HG02588 (cell line): ENCODE measurements around the gene GRID1.

Experiments
- ATAC-seq: cut with Tn5 transposase; IDR thresholded peaks from one replicate; pipeline ENCODE4 v1.9.1; 2021; ENCODE audit warnings: mild to moderate bottlenecking, moderate library complexity; ENCODE audit not compliant: unreplicated experiment

GRID1 gene

DNA sequence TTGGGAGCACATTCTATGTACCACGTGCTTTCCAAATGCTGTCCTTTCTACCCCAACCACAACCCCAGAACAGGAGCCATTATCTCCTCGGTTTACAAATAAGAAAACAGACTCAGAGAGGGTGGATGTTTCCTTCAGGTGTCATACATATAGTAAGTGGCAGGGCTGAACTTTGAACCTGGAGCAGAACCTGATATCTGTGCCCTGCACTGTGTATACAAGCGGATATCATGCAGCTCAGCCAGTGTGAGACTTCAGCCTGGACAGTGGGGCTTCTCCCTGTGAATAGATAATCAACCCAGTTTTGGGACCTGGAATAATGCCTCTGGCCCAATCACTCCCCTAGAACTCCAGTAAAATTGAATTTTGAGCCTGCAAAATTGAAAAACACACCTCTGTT, 341.1 kb downstream of the GRID1 start:
- no peak for ATAC-seq

DNA sequence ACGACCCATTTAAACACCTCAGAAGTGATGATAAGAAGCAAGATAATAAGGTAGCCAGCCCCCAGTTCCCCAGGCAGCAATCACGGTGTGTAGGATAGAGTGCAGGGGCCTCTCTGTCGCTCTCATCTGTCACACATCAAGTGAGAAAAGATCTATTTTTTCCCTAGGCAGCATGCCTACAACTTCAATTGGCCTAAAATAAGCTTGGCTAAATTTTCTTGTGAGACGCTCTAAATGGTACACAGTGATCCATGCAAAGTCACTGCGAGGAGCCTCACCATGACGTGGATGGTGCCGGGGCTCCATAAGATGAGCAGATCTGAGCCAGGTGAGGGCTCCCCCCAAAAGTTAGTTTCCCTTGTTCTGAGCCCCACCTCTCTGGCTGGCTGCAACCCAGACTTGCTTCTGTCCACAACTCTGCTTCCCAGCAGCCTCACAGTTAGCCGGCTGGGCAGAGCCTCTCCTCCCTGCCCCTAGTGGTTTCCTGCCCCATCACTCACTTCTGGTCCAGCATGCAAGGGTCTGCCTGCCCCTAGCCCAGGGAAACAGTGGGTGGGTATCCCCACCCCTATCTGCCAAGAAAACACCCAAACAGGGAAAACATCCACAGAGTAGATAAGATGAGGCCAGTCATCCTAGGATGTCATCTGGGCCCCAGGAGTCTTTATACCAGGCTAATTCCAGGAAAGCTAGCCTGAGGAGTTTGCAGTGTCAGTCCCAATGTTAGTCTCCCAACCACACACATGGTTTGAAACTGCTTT, 342.1 kb downstream of the GRID1 start:
- no peak for ATAC-seq

DNA sequence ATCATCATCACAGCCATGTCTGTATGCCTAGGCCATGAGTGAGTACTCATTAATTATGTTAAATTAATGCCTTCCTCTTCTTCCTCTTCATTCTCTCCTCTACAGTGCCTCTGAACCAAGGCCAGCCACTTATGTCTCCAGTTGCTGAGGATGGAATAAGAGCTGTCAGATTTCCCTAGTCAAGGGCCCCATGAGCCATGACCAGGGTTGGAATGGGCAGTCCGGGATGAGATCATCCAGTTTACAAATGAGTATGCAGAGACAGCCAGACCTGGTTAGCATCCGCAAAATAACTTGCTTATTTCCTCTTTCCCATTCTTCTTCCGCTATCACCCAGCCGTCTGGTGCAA, 342.7 kb downstream of the GRID1 start:
- no peak for ATAC-seq

DNA sequence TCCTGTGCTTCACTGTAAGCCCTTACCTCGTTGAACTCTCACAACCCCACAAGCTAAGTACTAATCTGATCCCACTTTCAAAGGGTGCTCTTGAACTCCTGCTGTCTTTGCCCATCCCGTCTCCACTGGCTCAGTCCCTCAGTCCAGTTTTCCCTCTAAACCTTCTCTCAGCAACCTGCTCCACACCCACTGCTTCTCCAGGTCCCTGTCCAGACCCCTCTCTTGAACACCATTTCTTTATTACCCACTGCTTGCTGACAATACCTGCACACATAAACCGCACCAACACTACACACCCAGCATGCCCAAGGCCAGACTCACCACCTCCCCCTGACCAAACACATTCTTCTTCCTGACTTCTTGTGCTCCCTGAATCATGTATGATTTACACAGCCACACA, 343.3 kb downstream of the GRID1 start:
- no peak for ATAC-seq

DNA sequence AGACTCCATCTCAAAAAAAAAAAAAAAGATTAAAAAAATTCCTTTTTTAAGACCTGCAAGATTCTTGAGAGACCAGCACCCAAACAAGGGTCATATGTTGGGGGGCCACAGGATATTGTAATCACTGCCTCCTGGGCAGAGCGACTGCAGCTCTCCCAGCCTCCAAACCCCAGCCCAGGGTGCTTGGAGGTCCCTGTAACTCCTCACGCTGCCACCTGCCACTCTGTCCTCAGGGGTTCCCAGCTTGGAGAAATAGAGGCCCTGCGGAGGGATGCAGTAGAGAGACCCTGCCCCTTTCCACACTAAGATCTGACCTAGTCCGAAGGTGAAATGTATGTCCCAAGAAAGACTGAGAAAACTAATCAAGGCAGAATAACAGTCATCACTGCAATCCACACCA, 343.7 kb downstream of the GRID1 start:
- ATAC-seq, result no peak

DNA sequence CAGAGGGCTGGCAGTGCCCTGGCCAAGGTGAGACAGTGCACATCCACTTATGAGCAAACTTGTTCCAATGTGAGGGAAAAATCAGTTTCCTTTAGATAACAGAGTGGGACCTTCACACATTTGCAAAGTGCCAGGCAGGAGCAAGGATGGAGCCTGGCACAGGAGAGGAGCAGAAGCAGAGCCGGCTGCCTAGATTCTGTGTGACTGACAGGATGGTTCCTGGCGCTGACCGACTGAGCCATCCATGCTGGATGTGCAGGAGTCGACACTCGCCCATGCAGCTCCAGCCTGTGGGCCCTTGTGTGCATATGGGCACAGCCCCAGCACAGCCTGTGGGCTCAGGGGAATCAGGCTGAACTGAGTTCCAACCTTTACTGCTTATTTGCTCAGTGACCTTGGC, 346.5 kb downstream of the GRID1 start:
- ATAC-seq, result no peak

DNA sequence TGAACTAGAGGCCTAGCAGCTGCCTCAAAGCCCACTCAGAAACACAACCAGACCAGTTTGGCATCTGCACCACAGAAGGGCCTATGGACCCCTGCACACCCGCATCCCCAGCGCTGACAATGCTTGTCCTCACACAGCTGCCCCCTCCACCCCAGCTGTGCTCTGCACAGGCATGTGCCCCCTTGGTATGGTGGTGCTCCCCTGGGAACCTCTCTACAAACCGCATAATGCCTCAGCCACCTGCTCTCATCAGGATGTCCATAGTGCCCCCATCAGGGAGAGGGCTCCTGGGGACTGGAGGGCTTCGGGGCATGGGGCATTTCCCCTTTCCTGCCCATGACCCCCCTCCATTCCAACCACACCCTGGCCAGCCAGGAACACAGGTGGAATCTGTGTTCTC, 347.5 kb downstream of the GRID1 start:
- no peak for ATAC-seq

DNA sequence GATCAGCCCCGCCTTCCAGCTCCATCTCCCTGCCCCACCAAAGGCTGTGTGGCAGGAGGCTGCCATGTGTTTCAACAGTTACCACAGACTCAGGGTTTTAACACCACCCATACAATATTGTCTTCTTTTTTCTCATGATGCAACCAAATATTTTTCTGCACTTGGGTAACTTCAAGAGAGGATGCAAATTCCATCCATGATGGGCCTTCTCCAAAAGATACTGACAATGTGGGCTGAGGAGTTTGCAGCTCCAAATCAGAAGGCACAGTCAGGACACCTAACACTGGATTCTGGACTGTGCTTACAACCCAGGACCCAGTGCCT, 347.9 kb downstream of the GRID1 start:
- ATAC-seq, result no peak

DNA sequence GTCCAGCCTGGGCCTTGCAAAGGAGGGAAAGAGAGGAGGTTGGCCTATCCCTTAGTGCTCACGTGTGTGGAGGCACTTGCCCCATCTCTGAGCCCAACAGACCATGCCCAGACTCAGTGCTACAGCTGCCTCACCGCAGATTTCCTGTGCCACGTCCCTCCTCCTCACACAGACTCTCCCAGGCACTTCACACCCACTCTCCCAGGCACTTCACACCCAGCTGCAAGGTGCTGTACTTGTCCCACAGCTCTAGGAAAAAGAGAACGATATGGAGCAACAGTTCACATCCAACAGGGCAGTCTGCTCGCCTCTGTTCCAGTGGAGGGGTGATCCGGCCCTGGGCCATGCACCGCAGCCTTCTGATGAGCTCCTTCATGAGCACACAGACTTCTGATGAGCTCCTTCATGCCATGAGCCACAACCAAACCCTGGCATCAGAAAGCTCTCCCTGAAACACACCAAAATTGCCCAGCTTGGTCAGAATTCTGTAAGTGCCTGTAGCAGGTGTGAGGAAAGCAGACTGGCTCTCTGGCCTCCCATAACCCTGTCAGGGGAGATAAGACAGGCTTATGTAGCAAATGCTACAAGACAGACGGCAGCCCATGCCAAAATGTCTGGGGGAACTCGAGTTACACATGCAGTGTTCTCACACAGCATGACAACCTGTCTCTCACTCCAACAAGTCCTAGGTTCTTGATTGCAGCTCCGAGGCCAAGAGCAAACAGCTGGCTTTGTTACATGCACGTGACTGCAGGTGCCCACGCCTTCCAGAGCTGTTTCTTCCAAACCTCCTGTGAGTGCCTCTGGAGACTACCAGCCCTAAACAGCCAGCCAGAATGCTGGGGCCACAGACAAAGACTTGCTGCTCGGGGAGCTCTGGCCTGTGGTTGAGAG, 348.5 kb downstream of the GRID1 start:
- ATAC-seq, result peak; percentile 86

DNA sequence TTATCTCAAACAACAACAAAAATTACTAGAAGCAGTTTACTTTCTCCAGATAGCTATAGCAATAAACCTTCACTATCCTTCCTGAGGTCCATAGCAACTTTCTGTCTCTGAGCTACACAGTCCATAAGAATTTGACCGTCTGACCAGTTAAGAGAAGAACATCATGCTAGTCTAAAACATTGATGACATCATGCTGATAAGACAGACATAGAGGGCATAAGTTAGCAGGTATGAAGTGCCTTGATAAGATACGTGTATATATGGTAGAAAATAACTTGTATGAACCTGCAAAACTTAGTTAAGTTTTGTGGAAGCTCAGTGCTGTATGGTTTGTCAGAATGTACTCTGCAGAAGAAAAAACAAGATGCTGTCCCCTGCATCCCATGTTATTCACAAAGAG, 353.0 kb downstream of the GRID1 start:
- no peak for ATAC-seq

DNA sequence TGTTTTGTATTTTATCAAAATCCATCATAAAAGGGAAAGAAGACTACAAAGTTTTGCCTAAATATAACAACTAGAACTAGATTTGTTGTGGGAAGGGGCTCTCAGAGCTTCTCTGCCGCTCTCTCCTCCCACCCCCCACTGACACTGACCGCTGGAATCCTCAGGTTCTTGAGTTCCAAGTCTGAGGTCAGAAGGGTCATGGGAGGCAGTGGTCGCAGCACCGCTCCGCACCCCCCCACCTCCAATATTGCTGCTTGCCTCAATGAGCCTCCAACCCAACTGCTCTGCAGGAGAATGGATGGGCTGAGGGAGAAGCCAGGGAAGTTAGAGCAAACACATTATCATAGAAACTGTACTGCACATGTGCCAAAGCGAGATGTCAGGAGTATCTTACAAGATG, 359.4 kb downstream of the GRID1 start:
- no peak for ATAC-seq

DNA sequence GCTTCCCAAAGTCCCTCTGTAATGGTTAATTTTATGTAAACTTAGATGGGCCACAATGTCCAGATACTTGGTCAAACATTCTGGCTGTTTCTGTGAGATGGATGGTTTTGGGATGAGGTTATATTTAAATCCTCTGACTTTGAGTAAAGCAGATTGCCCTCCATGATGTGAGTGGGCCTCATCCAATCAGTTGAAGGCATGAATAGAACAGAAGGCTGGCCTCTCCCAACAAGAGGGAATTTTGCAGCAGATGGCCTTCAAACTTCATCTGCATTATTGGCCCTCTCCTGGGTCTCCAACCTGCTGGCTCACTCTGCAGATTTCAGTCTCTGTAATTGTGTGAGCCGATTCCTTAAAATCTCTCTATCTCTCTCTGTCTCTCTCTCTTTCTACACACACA, 362.3 kb downstream of the GRID1 start:
- no peak for ATAC-seq

DNA sequence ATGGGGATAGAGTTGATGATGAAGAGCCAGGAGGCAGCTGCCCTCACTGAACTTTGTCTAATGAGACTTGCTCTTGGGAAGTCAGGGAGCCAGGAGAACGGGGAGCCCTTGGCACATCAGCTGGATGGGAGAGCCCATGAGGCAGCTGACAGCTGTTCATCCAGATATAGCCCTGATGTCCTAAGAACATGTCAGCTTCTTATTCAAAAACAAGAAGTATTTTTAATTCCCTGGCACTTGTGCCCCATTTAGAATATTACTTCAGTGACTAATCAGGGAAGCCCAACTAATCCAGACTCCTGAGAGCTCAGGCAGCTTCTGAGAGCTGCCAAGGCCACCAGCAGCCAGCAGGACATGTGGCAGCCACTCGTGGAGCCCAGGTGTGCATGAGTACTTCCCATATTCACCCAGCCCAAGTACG, 363.4 kb downstream of the GRID1 start:
- ATAC-seq, result no peak

DNA sequence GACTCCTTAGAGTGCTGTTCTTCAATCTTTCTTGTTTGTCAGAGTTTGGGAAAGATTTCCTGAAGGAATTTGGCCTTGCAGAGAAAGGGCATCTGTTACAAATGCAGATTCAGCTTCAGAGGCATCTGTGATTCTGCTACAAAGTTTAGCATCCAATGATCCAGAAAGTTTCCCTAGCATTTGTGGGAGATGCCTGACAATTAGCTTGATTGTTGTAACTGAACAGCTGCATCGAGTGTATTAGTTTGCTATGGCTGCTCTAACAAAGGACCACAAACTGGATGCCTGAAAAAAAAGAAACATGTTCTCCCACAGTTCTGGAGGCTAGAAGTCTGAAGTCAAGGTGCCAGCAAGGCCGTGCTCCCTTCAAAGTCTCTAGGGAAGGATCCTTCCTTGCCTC, 365.1 kb downstream of the GRID1 start:
- ATAC-seq, result no peak

DNA sequence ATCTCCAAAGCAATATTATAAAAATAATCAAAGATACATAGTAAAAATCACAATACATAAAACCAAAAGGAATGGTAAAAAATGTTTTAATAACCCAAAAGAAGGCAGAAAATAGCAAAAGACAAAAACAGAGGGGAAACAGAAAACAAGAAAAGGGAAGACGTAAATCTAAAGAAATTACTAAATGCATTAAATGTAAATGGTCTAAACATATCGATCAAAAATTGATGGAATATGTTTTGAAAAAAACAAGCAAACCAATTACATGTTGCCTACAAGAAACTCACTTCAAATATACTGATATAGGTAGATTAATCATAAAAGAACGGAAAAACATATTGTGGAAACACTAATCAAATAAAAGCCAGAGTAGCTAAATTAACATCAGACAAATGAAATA, 369.1 kb downstream of the GRID1 start:
- no peak for ATAC-seq

DNA sequence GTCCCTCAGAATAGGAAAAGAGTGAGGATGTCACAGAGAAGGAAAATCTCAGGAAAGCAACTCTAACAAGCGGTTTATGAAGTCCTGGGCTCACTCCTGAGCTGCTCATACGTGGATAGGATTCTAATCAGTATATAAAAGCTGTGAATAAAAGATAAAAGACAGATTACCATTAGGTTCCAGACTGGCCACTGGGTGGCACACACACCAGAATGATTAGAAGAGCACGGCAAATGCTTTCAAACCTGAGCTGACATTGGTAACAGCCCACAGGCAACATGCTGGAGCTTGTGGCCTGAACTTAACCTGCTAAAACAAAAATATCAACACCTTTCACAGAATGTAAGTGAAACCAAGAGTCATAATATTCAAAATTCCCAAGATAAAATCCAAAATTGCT, 370.8 kb downstream of the GRID1 start:
- ATAC-seq, result no peak

DNA sequence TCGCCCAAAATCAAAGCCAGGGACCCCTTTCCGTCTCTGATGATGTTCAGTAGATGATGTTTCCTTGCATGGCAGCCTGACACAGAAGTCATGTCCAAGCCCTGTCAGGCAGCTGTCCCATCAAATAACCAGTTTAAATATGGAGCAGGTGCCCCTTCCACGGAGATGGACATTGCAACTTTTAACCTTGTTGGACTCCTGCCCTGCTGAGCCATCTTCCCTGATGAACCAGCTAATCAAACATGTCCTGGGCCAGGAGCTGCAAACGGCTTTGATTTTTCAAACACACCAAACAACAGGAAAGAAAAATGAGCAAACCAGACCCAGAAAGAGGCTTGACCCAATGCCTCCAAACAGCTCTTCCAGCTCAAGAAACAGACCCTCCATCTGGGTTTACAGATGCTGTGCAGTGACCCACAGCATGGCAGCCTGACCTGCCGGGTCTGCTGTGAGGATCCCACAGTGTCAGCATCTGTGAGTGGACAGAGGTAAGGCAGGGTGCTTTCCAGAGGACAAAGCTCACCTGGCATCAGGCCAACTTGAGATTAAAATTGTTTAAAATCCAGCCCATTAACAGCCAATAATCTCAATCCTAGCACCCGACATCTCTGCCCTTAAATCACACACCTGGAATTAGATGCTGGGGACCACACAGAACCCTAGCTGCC, 372.6 kb downstream of the GRID1 start:
- ATAC-seq, result no peak

DNA sequence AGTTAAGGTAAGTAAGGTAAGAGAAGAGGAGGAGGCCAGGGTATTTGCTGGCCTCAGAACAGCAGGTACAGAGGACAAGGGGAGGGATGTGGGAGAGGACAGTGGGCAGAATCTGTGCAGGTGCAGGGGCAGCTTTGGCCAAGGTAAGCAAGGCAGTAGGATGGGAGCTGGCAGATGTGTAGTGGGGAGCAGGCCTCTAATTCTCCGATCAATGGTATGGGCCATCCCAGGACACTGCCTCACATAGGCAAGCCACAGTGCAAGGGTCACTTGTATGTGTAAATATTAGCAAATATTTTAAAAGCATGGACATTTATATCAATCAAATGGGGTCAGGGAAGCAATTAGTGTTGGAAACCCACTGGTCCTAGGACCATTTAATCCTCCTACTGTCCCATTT, 373.5 kb downstream of the GRID1 start:
- no peak for ATAC-seq

DNA sequence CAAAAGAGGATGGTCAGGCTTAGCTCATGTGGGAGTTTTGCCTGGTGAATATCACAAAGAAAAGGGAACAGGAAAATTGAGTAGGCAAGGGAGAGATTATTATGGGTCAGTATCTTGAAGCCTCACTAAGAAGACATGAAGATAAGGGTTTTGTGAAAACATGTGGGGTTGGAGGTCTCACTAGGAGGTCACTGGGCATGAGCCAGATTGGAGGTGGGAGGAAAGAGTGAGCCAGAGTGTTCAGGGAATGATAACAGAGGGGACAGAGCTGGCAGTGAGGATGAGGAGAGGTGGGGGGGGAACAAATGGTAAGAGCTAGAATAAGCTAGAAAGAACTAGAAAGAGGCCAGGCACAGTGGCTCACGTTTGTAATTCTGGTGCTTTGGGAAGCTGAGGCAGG, 374.3 kb downstream of the GRID1 start:
- no peak for ATAC-seq

DNA sequence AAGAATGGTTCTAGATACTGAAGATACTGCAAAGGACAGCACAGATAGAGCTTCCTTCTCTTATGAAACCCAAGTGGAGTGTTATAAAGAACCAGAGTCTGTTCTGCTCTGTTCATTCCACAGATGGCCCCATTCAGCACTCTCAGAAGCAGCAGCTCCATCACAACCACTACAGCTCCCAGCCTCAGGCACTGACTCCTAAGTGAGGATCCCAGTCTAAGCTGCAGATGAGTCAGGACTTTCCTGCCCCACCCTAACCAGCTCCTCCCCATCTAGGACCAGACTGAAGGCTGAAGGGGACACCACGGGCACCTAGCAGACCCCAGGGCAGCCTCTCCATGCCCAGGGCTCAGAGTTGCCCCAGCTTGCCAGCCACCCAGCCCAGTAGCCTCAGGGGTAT, 379.8 kb downstream of the GRID1 start:
- no peak for ATAC-seq

DNA sequence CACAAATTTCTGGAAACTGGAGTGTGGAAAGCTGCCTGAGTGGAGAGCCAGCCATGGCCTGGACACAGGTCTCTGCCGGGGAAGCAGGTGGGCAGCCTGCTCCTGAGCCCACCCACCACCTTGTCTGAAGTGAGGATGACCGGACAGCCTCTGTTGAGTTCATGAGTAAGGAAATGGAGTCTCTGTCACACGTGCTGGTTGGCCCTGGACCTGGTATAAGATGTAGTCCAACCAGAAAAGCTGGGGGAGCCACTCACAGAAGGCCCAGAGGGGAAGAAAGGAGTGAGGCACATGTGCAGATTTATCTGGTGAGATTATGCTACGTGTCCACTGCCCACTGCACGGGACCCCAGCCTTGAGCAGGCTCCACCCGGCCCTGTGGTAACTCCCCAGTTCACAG, 383.5 kb downstream of the GRID1 start:
- ATAC-seq, result no peak

DNA sequence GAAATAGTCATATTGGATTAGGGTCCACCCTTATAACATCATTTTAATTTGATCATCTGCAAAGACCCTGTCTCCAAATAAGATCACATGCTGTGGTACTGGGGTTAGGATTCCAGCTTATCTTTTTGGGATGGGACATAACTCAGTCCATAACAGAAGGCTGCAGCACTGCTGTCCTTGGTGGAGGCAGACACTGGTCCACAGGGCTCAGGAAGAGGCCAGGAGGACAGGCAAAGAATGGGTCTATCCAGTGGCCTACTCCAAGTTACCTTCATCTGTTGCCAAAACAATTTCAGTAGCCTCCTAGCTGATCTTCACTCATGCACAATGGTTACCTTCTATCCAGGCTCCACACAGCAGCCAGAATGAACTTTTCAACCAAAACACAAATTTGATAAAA, 387.0 kb downstream of the GRID1 start:
- ATAC-seq, result no peak
